Measurements from ENCODE around the gene RAVER2.

Gene RAVER2

DNA sequence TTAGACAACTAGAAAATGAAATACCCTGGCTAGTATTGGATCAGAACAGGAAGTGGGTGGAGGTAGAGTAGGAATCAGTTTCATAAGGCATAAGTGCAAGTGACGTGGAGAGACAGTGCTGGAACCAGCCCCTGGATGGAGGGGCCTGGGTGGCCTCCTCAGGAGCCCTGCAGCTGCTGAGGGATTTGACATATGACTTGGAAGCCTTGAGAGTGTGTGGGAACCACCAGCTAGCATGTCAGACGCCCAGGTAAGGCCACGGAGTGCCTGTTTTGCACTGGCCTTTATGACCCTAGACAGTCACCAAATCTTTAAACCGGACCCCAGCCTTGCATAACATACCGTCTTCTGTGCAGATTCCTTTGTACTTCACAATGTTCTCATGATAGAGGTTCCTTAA, 94.4 kb downstream of the RAVER2 start:
- DNase-seq (ENCODE audit: low read depth): no peak
- TF ChIP-seq, protein P1, sequence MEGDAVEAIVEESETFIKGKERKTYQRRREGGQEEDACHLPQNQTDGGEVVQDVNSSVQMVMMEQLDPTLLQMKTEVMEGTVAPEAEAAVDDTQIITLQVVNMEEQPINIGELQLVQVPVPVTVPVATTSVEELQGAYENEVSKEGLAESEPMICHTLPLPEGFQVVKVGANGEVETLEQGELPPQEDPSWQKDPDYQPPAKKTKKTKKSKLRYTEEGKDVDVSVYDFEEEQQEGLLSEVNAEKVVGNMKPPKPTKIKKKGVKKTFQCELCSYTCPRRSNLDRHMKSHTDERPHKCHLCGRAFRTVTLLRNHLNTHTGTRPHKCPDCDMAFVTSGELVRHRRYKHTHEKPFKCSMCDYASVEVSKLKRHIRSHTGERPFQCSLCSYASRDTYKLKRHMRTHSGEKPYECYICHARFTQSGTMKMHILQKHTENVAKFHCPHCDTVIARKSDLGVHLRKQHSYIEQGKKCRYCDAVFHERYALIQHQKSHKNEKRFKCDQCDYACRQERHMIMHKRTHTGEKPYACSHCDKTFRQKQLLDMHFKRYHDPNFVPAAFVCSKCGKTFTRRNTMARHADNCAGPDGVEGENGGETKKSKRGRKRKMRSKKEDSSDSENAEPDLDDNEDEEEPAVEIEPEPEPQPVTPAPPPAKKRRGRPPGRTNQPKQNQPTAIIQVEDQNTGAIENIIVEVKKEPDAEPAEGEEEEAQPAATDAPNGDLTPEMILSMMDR (IDR thresholded peaks at IDR 0.05; ENCODE audit: low read depth, low read length, missing control alignments): no peak
- no peak overlapping the region for H3K4me3 ChIP-seq (ENCODE audit: low read depth, low read length)

DNA sequence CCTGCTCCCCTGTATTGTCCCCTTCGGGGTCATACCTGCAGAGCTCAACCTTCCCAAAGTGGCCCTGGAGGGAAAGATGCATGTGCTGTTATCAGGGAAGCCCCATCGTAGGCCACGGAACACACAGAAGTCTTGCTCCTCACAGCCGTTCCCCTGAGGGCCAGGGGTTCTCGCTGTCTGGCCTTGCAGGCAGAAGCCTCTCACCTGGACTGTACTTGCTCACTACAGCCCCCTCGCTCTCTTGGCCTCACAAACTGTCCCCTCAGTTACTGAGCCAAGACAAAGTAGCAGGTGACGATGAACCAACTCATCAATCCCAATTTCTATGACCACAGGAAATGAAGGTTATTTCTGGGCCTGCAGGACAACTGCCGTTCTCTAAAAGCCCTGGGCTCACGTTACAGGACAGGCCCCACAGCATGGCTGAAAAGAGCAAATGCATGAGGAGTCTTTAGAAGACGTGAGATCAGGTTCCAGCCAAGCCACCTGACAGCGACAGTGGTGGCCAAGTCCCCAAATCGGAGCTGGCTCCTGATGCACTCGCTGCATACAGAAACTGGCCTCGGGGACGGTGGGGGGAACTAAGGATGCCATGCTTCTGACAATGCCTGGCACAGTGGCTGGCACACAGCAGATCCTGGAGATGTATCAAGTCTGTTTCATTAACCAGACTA, 95.0 kb downstream of the RAVER2 start:
- DNase-seq (ENCODE audit: low read depth): no peak
- TF ChIP-seq, protein P1 (IDR thresholded peaks at IDR 0.05; ENCODE audit: low read depth, low read length, missing control alignments): no peak
- H3K4me3 ChIP-seq (ENCODE audit: low read depth, low read length): no peak overlapping the region

DNA sequence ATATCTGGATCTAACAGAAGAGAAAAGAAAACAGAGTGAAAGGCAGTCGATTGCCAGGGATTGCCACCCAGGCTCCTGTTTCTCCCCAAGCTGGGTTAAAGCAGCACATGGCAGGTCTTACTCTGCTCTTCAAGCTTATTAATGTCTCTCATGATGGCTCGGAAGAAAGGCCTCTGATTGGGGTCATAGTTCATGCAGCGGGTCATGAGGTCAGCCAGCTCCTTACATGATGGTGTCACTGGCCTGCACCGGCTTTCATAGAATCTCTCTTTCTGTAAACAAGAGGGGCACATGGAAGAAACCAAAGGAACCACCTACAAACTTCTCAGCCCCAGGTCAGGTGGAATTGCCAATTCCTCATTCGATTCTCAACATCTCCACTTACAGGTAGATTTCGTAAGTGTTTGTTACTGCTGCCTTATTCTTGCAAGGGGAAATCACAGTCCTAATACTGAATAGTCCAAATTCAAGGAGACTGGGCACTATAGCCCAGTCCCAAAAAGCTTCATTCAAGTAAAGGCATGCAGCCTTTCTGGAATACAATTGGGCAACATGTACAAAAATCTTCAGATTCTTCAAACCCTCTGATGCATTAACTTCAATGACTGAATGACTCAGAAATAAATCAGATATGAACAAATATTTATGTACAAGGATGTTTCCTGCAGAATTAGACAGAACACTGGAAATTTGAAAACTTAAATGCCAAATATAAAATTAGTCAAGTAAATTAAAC, 96.6 kb downstream of the RAVER2 start:
- DNase-seq (ENCODE audit: low read depth): no peak
- H3K4me3 ChIP-seq (ENCODE audit: low read depth, low read length): no peak overlapping the region
- TF ChIP-seq, protein P1 (IDR thresholded peaks at IDR 0.05; ENCODE audit: low read depth, low read length, missing control alignments): no peak

DNA sequence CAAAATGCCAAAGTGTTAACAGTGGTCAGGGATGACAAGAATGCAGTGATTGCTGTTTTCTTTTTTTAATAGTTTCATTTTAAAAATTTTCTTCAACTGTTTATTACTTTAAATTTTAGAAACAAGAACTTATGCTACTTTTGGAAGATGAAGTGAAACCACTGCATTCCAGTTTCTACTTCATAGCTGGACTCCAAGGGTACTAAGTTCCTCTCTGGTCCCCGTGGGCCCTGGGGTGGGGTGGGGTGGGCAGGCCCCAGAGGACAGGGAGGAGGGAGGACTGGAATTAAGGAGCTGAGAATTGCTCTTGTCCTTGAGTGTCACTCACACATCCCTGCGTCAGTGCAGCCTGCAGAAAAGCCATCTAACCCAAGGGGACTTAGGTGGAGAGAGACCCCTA, 97.3 kb downstream of the RAVER2 start:
- TF ChIP-seq, protein P1 (IDR thresholded peaks at IDR 0.05; ENCODE audit: low read depth, low read length, missing control alignments): no peak
- H3K4me3 ChIP-seq (ENCODE audit: low read depth, low read length): no peak overlapping the region
- no peak for DNase-seq (ENCODE audit: low read depth)

DNA sequence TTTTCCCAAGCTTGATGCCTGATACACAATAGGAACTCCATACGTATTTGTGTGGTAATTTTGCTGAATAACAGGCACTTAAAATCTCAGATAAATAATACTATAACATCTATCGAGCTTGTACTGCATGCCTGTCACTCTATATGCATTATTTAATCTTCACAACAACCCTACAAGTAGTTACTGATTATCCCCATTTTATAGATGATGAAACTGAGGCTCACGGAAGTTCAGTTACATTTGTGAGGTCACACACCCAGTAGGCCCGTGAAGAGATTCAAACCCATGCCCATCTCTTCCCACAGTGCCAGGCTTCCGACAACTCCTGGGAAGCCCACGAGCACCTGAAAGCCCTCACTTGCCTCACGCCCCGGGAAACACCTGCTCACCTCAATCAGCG, 98.8 kb downstream of the RAVER2 start:
- TF ChIP-seq, protein P1 (IDR thresholded peaks at IDR 0.05; ENCODE audit: low read depth, low read length, missing control alignments): no peak
- no peak overlapping the region for H3K4me3 ChIP-seq (ENCODE audit: low read depth, low read length)
- no peak for DNase-seq (ENCODE audit: low read depth)

DNA sequence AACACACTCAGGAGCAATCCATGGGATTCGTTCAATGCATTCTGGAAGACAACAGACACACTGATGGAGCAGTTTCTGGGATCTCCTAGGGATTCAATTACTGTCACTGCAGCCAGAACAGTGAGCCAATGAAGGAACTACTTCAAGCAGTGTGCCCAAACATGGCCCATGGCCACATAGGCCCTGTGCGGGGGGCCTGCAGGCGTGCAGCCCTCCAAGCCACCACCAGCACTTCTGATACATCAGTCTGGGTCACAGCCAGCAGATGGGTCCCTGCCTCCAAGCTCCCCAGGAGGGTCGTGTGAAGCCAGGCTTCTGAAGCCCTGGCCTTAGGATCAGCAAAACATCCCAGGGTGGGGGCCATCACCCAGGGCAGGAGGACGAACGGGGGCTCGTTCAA, 99.3 kb downstream of the RAVER2 start:
- no peak for DNase-seq (ENCODE audit: low read depth)
- TF ChIP-seq, protein P1 (IDR thresholded peaks at IDR 0.05; ENCODE audit: low read depth, low read length, missing control alignments): no peak
- H3K4me3 ChIP-seq (ENCODE audit: low read depth, low read length): no peak overlapping the region

Data from GM12864 (cell line).